NT2/D1 (cell line): ENCODE data around the gene TRAK1.

ENCODE experiments used
- SUZ12 ChIP-seq: IDR thresholded peaks from 2 replicates; pipeline ENCODE4 v1.6.1; 2011; ENCODE audit not compliant: insufficient read length, insufficient read depth; ENCODE audit errors: extremely low read depth
- YY1 ChIP-seq: IDR thresholded peaks from 2 replicates; pipeline ENCODE4 v1.6.1; 2011; ENCODE audit not compliant: insufficient read length, insufficient read depth
- ZNF274 ChIP-seq: IDR thresholded peaks from 2 replicates; pipeline ENCODE4 v1.6.1; 2011; ENCODE audit warnings: mild to moderate bottlenecking, low read depth, low read length

DNA sequence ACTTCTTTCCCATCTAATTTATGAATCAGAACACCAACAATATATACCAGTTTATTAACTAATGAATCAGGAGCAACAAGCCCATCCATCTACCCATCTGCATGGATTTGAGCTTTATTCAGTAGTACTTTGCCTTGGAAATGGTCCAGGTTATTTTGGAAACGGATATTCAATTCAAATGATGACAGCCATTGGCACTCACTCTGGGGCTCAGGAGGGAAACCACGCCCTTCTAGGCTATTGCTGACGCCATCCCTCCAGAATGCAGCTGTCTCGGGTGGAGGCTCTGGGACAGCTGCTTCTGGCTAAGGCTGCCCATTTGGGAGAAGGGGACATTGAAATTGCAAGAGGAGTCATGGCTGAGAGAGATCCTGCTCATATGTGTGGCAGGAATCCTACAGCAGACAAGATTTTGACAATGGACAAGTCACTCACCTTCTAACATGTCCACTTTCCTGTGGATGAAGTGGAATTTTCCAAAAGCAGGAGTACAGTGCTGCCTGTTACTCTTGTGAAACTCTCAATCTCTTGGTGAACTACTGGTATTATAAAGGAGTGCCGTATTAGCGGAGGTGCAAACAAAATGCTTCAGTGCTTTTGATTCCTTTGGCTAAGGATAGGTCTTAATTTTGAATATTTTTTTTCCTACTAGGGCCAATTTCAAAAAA, 29.3 kb upstream of the TRAK1 start:
- TF ChIP-seq YY1 (no peak), SUZ12 (no peak), ZNF274 (no peak)
